Vagina (tissue), 2 donors: Measurements from ENCODE around the gene RNF208. TPM values are rescaled to one million over a fixed set of nuclear protein-coding genes. Genes with fewer than 3 reads are reported as not detected.

Source experiments
- DNase-seq, 2 donors: peaks; one replicate each; pipeline ENCODE4 v3.0.0-alpha.2; 2017; ENCODE audit errors: extremely low spot score in 2 of 2
- H3K27ac ChIP-seq: fragments of 200-600 bp; sonication (generic); one replicate; pipeline ENCODE4 v1.5.1; 2019
- H3K27me3 ChIP-seq: fragments of 200-600 bp; sonication (generic); one replicate; pipeline ENCODE4 v1.5.1; 2019
- H3K36me3 ChIP-seq, 2 donors: fragments of 200-600 bp; sonication (generic); one replicate each; pipeline ENCODE4 v1.5.1; 2017 to 2019
- H3K4me1 ChIP-seq: fragments of 200-600 bp; sonication (generic); one replicate; pipeline ENCODE4 v1.5.1; 2019
- H3K4me3 ChIP-seq, 2 donors: fragments of 200-600 bp; sonication (generic); 1 replicate in 1 of 2; 2 replicates in 1 of 2; pipeline ENCODE4 v1.5.1; 2016 to 2019
- H3K9me3 ChIP-seq: fragments of 200-600 bp; sonication (generic); one replicate; pipeline ENCODE4 v1.5.1; 2019
- CTCF ChIP-seq, 3 experiments: fragments of 450-650 bp in 2 of 3; fragments of 200-600 bp in 1 of 3; sonication (generic) in 1 of 3; IDR thresholded peaks; one replicate each; pipeline ENCODE4 v1.5.1; 2017 to 2019; ENCODE audit warnings: antibody characterized with exemption in 3 of 3, mild to moderate bottlenecking in 2 of 3, moderate library complexity in 2 of 3
- POLR2A ChIP-seq, 2 donors: fragments of 450-650 bp; IDR thresholded peaks; one replicate each; pipeline ENCODE4 v1.6.1; 2017; ENCODE audit warnings: antibody characterized with exemption in 2 of 2, mild to moderate bottlenecking in 2 of 2, moderate library complexity in 2 of 2
- POLR2AphosphoS5 ChIP-seq, 2 donors: sonication (generic); formaldehyde crosslinking; IDR thresholded peaks; one replicate each; pipeline ENCODE4 v1.9.0; 2017; ENCODE audit warnings: antibody characterized with exemption in 2 of 2, mild to moderate bottlenecking in 2 of 2, low read depth in 1 of 2; ENCODE audit not compliant: insufficient read depth in 1 of 2
- intact Hi-C: fragments of 100-400 bp; cut with DNase I; formaldehyde crosslinking; loops from one replicate; pipeline ENCODE4 v1.15.1; 2023
- total RNA-seq: library from RNA; depleted of rRNA; stranded (reverse); fragments of >200 nt; gene quantifications from one replicate; pipeline ENCODE4 v1.2.3, GENCODE V29; 2016

The RNF208 gene
- total RNA-seq, 1 donor from 2014 or later: 0.98 TPM

GRCh38 chr9:137179761-137180160, 42.3 kb downstream of the RNF208 start:
- no peak for DNase-seq
- peaks cover 0 to 55% of the 10 kb centered on the region in 2 donors for H3K36me3 ChIP-seq
- TF ChIP-seq POLR2AphosphoS5 (IDR thresholded peaks at IDR 0.05; ENCODE audit: insufficient read depth in 1 of 2, low read depth in 1 of 2) (no peak), CTCF (IDR thresholded peaks at IDR 0.05) (no peak), POLR2A (IDR thresholded peaks at IDR 0.05) (no peak)
- no peak overlapping the region for H3K27ac ChIP-seq
- no peaks in the 10 kb centered on the region for H3K27me3 ChIP-seq
- H3K4me3 ChIP-seq: no peak overlapping the region
- intact Hi-C loops: no loop called here
- H3K9me3 ChIP-seq: no peaks in the 10 kb centered on the region
- H3K4me1 ChIP-seq: peaks cover 9% of the 10 kb centered on the region

- intact Hi-C loops: no loop called here
- H3K27ac ChIP-seq: no peak overlapping the region
- H3K9me3 ChIP-seq: no peaks in the 10 kb centered on the region
- no peak for DNase-seq
- peaks cover 13% of the 10 kb centered on the region for H3K4me1 ChIP-seq
- H3K36me3 ChIP-seq: peaks cover 0 to 54% of the 10 kb centered on the region in 2 donors
- no peaks in the 10 kb centered on the region for H3K27me3 ChIP-seq
- no peak overlapping the region for H3K4me3 ChIP-seq
- TF ChIP-seq CTCF (IDR thresholded peaks at IDR 0.05): no peak
- no peak for TF ChIP-seq POLR2AphosphoS5 (IDR thresholded peaks at IDR 0.05; ENCODE audit: insufficient read depth in 1 of 2, low read depth in 1 of 2)
- TF ChIP-seq POLR2A (IDR thresholded peaks at IDR 0.05): no peak
Measured at GRCh38 chr9:137178939-137179630, 43.0 kb downstream of the RNF208 start.

- Histone ChIP-seq H3K36me3 (peaks cover 0 to 47% of the 10 kb centered on the region in 2 donors), H3K27me3 (no peaks in the 10 kb centered on the region), H3K9me3 (no peaks in the 10 kb centered on the region), H3K4me3 (no peak overlapping the region), H3K27ac (no peak overlapping the region), H3K4me1 (peaks cover 13% of the 10 kb centered on the region)
- TF ChIP-seq POLR2A (IDR thresholded peaks at IDR 0.05) (no peak), POLR2AphosphoS5 (IDR thresholded peaks at IDR 0.05; ENCODE audit: insufficient read depth in 1 of 2, low read depth in 1 of 2) (no peak), CTCF (IDR thresholded peaks at IDR 0.05) (no peak)
- intact Hi-C loops: no loop called here
- DNase-seq: no peak
Measured at GRCh38 chr9:137178201-137178938, 43.7 kb downstream of the RNF208 start.

GRCh38 chr9:137176302-137177182, 45.5 kb downstream of the RNF208 start:
- intact Hi-C loops: no loop called here
- H3K4me1 ChIP-seq: peaks cover 13% of the 10 kb centered on the region
- H3K27me3 ChIP-seq: no peaks in the 10 kb centered on the region
- DNase-seq: no peak
- H3K36me3 ChIP-seq: peaks cover 0 to 29% of the 10 kb centered on the region in 2 donors
- no peak overlapping the region for H3K27ac ChIP-seq
- no peak overlapping the region for H3K4me3 ChIP-seq
- H3K9me3 ChIP-seq: no peaks in the 10 kb centered on the region
- peak in 1 of 3 experiments; percentile 16 for TF ChIP-seq CTCF (IDR thresholded peaks at IDR 0.05)
- no peak for TF ChIP-seq POLR2AphosphoS5 (IDR thresholded peaks at IDR 0.05; ENCODE audit: insufficient read depth in 1 of 2, low read depth in 1 of 2)
- no peak for TF ChIP-seq POLR2A (IDR thresholded peaks at IDR 0.05)
